ENCODE measurements around the gene KIF18B.

Gene KIF18B

DNA sequence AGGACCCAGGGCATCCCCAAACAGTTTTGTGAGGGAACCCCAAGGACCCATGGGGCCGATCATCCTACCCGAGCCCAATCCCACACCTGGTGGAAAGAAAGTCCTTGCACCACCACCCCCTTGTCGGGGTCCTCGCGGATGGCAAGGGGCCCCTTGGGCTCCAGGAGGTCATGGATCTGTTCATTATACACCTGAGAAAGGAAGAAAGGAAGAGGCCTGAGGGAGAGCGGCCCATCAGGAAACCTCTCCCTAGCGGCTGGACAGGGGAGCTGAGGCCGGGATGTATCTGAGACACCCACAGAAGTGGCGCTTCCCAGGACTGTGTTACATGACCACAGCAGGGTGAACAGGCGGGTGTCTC lies 12.8 kb downstream of the KIF18B start:
- TF ChIP-seq, protein P1, sequence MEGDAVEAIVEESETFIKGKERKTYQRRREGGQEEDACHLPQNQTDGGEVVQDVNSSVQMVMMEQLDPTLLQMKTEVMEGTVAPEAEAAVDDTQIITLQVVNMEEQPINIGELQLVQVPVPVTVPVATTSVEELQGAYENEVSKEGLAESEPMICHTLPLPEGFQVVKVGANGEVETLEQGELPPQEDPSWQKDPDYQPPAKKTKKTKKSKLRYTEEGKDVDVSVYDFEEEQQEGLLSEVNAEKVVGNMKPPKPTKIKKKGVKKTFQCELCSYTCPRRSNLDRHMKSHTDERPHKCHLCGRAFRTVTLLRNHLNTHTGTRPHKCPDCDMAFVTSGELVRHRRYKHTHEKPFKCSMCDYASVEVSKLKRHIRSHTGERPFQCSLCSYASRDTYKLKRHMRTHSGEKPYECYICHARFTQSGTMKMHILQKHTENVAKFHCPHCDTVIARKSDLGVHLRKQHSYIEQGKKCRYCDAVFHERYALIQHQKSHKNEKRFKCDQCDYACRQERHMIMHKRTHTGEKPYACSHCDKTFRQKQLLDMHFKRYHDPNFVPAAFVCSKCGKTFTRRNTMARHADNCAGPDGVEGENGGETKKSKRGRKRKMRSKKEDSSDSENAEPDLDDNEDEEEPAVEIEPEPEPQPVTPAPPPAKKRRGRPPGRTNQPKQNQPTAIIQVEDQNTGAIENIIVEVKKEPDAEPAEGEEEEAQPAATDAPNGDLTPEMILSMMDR (conservative IDR thresholded peaks at IDR 0.05; ENCODE audit: low read depth, low read length), result no peak
- no peak overlapping the region for H3K4me3 ChIP-seq (ENCODE audit: low read length)
- no peak for DNase-seq (ENCODE audit: low read depth)

DNA sequence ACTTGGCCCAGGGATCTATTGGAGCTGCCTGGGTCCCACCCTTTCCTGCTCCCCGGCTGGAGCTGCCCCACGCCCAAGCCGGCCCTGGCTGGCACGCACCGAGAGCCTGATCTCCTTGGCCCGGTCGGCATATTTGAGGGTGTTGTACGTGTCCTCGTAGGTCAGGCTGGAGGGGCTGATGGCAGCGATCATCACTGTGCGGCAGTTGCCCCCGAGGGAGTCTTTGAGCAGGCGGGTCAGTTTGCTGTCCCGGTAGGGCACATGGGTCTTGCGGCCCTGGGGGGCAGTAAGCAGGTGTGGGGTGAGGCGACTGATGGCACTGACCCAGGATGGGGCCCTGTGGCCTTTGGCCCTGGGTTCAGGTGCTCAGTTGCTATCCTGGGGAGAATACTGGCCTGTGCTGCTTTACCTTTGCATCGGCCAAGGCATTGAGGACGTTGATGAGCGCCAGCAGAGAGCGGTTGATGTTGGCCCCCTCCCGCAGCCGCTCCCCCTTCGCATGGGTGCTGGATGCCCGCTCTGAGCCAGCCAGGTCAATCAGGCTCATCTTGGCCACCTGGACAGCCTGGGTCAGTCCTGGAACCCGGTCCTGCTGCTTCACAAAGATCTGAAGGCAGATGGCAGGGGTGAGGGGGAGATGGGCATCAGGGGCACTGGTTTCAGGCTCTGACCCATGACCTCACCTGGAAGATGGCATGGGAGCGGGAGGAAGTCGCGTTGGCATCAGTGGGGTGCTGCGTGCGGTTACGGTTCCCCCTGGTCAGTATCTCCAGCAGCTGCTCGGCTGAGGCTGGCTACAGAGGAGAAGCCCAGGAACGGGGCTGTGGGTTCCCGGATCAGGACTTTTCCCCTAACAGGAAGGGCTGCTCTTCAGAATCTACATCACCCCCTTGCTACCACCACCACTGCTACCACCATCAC lies 13.5 kb downstream of the KIF18B start:
- DNase-seq (ENCODE audit: low read depth), result no peak
- H3K4me3 ChIP-seq (ENCODE audit: low read length), result no peak overlapping the region
- TF ChIP-seq, protein P1 (conservative IDR thresholded peaks at IDR 0.05; ENCODE audit: low read depth, low read length), result no peak

DNA sequence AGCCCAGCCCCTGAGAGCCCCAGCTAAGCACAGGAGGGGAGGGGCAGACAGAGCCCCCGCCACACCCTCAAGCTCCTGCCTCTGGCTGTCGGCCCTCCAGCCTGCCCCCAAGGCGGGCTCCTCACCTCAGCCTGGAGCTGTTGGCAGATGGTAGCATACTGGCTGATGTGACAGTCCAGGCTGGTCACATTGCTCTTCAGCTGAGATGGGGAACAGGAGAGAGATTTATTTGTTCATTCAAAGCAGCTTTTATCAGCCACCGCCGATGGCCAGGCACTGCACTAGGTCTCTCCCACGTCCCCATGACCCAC lies 14.8 kb downstream of the KIF18B start:
- no peak for DNase-seq (ENCODE audit: low read depth)
- TF ChIP-seq, protein P1 (conservative IDR thresholded peaks at IDR 0.05; ENCODE audit: low read depth, low read length), result no peak
- no peak overlapping the region for H3K4me3 ChIP-seq (ENCODE audit: low read length)

DNA sequence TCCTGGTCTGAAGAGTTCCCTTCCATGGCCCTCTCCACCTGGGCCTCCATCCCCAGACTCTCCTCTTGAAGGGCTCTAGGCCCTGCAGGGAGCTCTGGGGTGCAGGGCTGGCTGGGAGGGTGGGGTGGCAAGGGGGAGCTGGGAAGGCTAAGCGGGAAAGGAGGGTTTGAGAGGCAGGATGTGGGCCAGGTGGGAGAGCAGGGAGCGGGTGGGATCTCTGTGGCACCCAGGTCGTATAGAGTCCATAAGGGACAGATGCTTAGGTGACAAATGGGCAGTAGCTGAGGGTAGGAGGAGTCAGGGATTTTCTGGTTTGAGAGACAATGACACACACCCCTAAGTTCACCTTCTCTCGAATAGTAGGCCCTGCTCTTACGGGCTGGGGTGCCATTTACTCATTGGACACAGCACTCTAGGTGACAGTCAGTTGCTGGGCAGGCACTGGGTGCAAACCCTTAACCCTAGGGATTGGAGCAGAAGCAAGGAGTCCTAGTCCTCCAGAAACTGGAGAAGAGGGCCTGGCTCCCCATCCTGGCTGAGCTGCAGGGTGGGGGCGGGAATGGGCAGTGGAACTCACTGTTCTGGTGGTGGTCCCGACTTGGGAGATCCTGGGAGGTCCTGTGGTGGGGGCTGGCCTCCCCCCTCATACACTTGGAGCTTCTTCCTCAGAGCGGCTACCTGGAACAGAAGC lies 15.3 kb downstream of the KIF18B start:
- TF ChIP-seq, protein P1 (conservative IDR thresholded peaks at IDR 0.05; ENCODE audit: low read depth, low read length), result no peak
- no peak for DNase-seq (ENCODE audit: low read depth)
- H3K4me3 ChIP-seq (ENCODE audit: low read length), result no peak overlapping the region

DNA sequence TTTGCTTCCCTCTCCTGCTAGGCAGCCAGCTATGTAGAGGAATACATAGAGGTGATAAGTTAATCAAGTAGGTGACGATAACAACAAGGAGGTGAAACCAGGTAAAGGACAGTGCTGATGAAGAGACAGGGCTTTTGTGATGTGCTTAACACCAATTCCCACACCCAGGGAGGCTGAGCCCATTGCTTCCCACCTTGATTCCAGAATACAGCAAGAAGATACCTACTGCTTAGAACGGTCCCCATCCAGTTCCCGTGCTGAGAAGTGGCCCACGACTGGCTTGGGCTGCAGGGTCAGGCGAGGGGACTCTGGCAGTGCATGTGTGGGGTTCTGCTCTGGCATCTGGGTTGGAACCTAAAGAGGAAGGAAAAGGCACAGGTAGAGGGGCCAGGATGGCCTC lies 16.2 kb downstream of the KIF18B start:
- H3K4me3 ChIP-seq (ENCODE audit: low read length), result no peak overlapping the region
- TF ChIP-seq, protein P1 (conservative IDR thresholded peaks at IDR 0.05; ENCODE audit: low read depth, low read length), result no peak
- DNase-seq (ENCODE audit: low read depth), result no peak

DNA sequence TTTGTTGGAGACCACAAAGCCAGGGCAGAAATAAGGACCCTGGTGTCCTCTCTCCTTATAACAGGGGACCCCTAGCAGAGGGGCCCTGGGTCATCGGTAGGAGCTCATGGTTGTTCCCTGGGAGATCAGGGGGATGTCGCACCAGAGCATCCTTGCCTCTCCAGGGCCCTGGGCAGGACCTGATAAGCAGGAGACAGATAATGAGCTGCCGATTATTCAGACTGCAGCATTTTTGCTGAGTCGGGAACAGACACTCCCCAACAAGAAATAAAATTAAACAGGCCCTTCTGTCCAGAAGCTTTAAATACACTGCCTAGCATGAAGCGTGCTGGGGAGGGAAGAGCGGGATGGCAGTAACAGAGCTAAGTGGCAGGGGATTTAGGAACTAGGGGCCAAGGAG lies 16.9 kb downstream of the KIF18B start:
- no peak for DNase-seq (ENCODE audit: low read depth)
- TF ChIP-seq, protein P1 (conservative IDR thresholded peaks at IDR 0.05; ENCODE audit: low read depth, low read length), result no peak

More for the DNA sequence above, 16.9 kb downstream of the KIF18B start:
- H3K4me3 ChIP-seq (ENCODE audit: low read length), result no peak overlapping the region
